ENCODE data around the gene ELOVL6. TPM values are rescaled to one million over a fixed set of nuclear protein-coding genes. Genes with fewer than 3 reads are reported as not detected.

The ELOVL6 gene
- total RNA-seq, 1 experiment from 2014 or later, result 38.7 TPM

GRCh38 chr4:110135523-110135922 lies 62.9 kb downstream of the ELOVL6 start:
- CTCF ChIA-PET, result no interaction called here
- Histone ChIP-seq H3K9me2 (ENCODE audit: insufficient read depth) (no peaks in the 10 kb centered on the region), H2AFZ (ENCODE audit: low read depth, low read length, poor library complexity, severe bottlenecking) (no peak overlapping the region), H3K27me3 (ENCODE audit: insufficient read depth, low read length) (no peaks in the 10 kb centered on the region), H3K36me3 (ENCODE audit: control insufficient read depth in 1 of 2, insufficient read depth in 2 of 2, low read length in 2 of 2) (no peaks in the 10 kb centered on the region), H3K9ac (ENCODE audit: low read length) (no peak overlapping the region), H3K27ac (ENCODE audit: low read depth, low read length) (no peak overlapping the region), H3K4me2 (ENCODE audit: low read length) (no peak overlapping the region), H3K4me1 (ENCODE audit: control insufficient read depth in 1 of 2, insufficient read depth in 2 of 2, low read length in 2 of 2) (no peaks in the 10 kb centered on the region), H3K4me3 (replicated peaks in 1 of 2; ENCODE audit: low read depth in 1 of 2, low read length in 2 of 2) (no peak overlapping the region), H4K20me1 (ENCODE audit: insufficient read depth) (no peaks in the 10 kb centered on the region), H3K9me3 (ENCODE audit: control insufficient read depth in 1 of 2, insufficient read depth in 1 of 2, low read depth in 1 of 2, low read length in 2 of 2) (no peaks in the 10 kb centered on the region), H3K79me2 (ENCODE audit: insufficient read depth, low read length) (no peaks in the 10 kb centered on the region)
- intact Hi-C loops (cut with micrococcal nuclease), result no loop called here
- POLR2A ChIA-PET, result no interaction called here
- DNase-seq (ENCODE audit: low read depth, low spot score) (no peak), ATAC-seq (no peak)
- BruUV-seq (replicated peaks), result no TSS peak
- no peak for TF ChIP-seq ZBTB33 (IDR thresholded peaks at IDR 0.05; ENCODE audit: extremely low read depth, insufficient replicate concordance, low read length)
- TF ChIP-seq ELF1 (IDR thresholded peaks at IDR 0.05; ENCODE audit: borderline replicate concordance, low read depth), result no peak
- no peak for TF ChIP-seq REST (IDR thresholded peaks at IDR 0.05; ENCODE audit: low read depth)
- TF ChIP-seq YY1 (IDR thresholded peaks at IDR 0.05; ENCODE audit: extremely low read depth, insufficient replicate concordance, low read depth, low read length), result no peak
- no peak for TF ChIP-seq CEBPB (IDR thresholded peaks at IDR 0.05; ENCODE audit: low read depth)
- TF ChIP-seq SIN3A (IDR thresholded peaks at IDR 0.05; ENCODE audit: low read depth), result no peak
- TF ChIP-seq POLR2A (IDR thresholded peaks at IDR 0.05; ENCODE audit: borderline replicate concordance, extremely low read depth, insufficient read depth, insufficient read length), result no peak
- TF ChIP-seq SP1 (IDR thresholded peaks at IDR 0.05; ENCODE audit: low read depth), result no peak
- no peak for TF ChIP-seq FOSL1 (IDR thresholded peaks at IDR 0.05; ENCODE audit: low read depth)
- RAD21 ChIA-PET (ENCODE audit: low non-redundant PET in 1 of 2, low total read pairs in 2 of 2, uncharacterized antibody in 2 of 2, unreplicated experiment in 2 of 2), result no interaction called here
